Endothelial cell of umbilical vein (primary cell): ENCODE measurements around the gene CA11.

Source experiments
- EZH2 ChIP-seq: IDR thresholded peaks from 2 replicates; pipeline ENCODE4 v1.6.1; 2012; ENCODE audit warnings: borderline replicate concordance, low read depth, mild to moderate bottlenecking, moderate library complexity, low read length, inconsistent platforms; ENCODE audit not compliant: severe bottlenecking
- FOS ChIP-seq: IDR thresholded peaks from 2 replicates; pipeline ENCODE4 v1.6.1; 2011; ENCODE audit warnings: mild to moderate bottlenecking, low read length, moderate library complexity, borderline replicate concordance; ENCODE audit not compliant: insufficient read depth
- GATA2 ChIP-seq: IDR thresholded peaks from 2 replicates; pipeline ENCODE4 v1.7.0; 2011; ENCODE audit warnings: low read depth, mild to moderate bottlenecking, moderate library complexity, mixed read lengths, low read length; ENCODE audit not compliant: insufficient read length, insufficient read depth
- JUN ChIP-seq: IDR thresholded peaks from 2 replicates; pipeline ENCODE4 v1.6.1; 2011; ENCODE audit warnings: borderline replicate concordance, low read depth; ENCODE audit not compliant: insufficient read length, insufficient read depth
- MYC ChIP-seq: IDR thresholded peaks from one replicate; pipeline ENCODE4 v1.6.1; 2011; ENCODE audit warnings: mild to moderate bottlenecking, low read depth, low read length
- POLR2A ChIP-seq: IDR thresholded peaks from 2 replicates; pipeline ENCODE4 v1.6.1; 2012; ENCODE audit warnings: low read depth, mild to moderate bottlenecking, control low read depth, low read length
- POLR2AphosphoS5 ChIP-seq: IDR thresholded peaks from 2 replicates; pipeline ENCODE4 v1.6.1; 2012; ENCODE audit warnings: low read depth, mild to moderate bottlenecking, control low read depth, low read length, moderate library complexity; ENCODE audit not compliant: insufficient read depth
- TF ChIP-seq, protein P1 (sequence below), 2 donors: IDR thresholded peaks; 1 replicate in 1 of 2; 2 replicates in 1 of 2; pipeline ENCODE4 v1.5.1; 2011; ENCODE audit warnings: low read length in 2 of 2, mild to moderate bottlenecking in 2 of 2, moderate library complexity in 2 of 2, control low read depth in 1 of 2, inconsistent platforms in 1 of 2, low read depth in 1 of 2; ENCODE audit not compliant: insufficient read depth in 1 of 2; ENCODE audit errors: extremely low read depth in 1 of 2
- TF ChIP-seq, protein P2 (sequence below): IDR thresholded peaks from 2 replicates; pipeline ENCODE4 v1.6.1; 2011; ENCODE audit not compliant: insufficient read depth, insufficient read length

DNA sequence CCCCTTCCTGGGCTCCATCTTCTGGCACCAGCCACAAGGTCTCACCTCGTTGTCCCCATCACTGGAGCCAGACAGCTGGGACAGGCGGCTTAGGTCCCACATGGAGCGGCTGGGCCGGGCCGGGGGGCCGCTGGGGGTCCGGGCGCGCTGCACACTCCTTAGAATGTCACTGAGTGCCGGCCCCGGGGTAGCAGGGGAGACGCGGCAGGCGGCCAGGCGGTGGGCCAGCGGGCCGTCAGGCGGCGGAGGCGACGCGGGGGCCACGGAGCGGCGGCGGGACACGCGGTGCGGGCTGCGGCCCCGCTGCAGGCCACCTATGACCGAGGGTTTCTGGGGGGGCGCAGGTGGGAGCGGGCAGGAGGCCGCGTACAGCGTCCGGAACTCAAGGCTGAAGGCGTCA lies 42.5 kb downstream of the CA11 start:
- TF ChIP-seq, protein P1, sequence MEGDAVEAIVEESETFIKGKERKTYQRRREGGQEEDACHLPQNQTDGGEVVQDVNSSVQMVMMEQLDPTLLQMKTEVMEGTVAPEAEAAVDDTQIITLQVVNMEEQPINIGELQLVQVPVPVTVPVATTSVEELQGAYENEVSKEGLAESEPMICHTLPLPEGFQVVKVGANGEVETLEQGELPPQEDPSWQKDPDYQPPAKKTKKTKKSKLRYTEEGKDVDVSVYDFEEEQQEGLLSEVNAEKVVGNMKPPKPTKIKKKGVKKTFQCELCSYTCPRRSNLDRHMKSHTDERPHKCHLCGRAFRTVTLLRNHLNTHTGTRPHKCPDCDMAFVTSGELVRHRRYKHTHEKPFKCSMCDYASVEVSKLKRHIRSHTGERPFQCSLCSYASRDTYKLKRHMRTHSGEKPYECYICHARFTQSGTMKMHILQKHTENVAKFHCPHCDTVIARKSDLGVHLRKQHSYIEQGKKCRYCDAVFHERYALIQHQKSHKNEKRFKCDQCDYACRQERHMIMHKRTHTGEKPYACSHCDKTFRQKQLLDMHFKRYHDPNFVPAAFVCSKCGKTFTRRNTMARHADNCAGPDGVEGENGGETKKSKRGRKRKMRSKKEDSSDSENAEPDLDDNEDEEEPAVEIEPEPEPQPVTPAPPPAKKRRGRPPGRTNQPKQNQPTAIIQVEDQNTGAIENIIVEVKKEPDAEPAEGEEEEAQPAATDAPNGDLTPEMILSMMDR (IDR thresholded peaks at IDR 0.05; ENCODE audit: extremely low read depth in 1 of 2, insufficient read depth in 1 of 2, low read depth in 1 of 2, low read length in 2 of 2) = no peak
- no peak for TF ChIP-seq EZH2
- TF ChIP-seq GATA2 = no peak
- TF ChIP-seq FOS = no peak
- TF ChIP-seq, protein P2, sequence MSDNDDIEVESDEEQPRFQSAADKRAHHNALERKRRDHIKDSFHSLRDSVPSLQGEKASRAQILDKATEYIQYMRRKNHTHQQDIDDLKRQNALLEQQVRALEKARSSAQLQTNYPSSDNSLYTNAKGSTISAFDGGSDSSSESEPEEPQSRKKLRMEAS = no peak
- TF ChIP-seq POLR2A = no peak
- TF ChIP-seq POLR2AphosphoS5 = no peak
- TF ChIP-seq JUN = no peak
- TF ChIP-seq MYC = no peak
